Ovary (tissue), 3 donors: ENCODE results near the gene DDX24.

Source experiments
- CTCF ChIP-seq, 3 donors: fragments of 450-650 bp in 2 of 3; fragments of 200-600 bp in 1 of 3; IDR thresholded peaks; one replicate each; pipeline versions ENCODE4 v1.5.1 to v1.8.0; 2016 to 2022; ENCODE audit warnings: antibody characterized with exemption in 3 of 3, mild to moderate bottlenecking in 1 of 3
- POLR2A ChIP-seq: fragments of 450-650 bp; IDR thresholded peaks from one replicate; pipeline ENCODE4 v1.6.1; 2017; ENCODE audit warnings: antibody characterized with exemption, mild to moderate bottlenecking, moderate library complexity
- donor health status: DM: no; HTN: no; CAD: no.

GRCh38 chr14:94048691-94049624 is 32.0 kb downstream of the DDX24 start:
- TF ChIP-seq POLR2A (no peak), CTCF (IDR thresholded peaks at IDR 0.05) (no peak)
